Left ventricle myocardium inferior (tissue), 1 donor: ENCODE data around the gene OR3A2. TPM values are rescaled to one million over a fixed set of nuclear protein-coding genes. Genes with fewer than 3 reads are reported as not detected.
A peak's percentile ranks its signal among the peaks of the same experiment; 100 is the strongest.
"Not testable (repeated sequence)": the region's sequence is repeated elsewhere in the genome, so short reads cannot be mapped to it uniquely, and the experiment has no call there.

Source experiments
- DNase-seq: peaks from one replicate; pipeline ENCODE4 v3.0.0-alpha.2; 2020
- H3K27ac ChIP-seq: fragments of 200-600 bp; replicated peaks from 2 replicates; pipeline ENCODE4 v1.8.0; 2021
- H3K27me3 ChIP-seq: fragments of 200-600 bp; 2 replicates; pipeline ENCODE4 v1.8.0; 2021; ENCODE audit warnings: low read depth
- H3K36me3 ChIP-seq: fragments of 200-600 bp; 2 replicates; pipeline ENCODE4 v1.8.0; 2021
- H3K4me1 ChIP-seq: fragments of 200-600 bp; 2 replicates; pipeline ENCODE4 v1.8.0; 2021
- H3K4me3 ChIP-seq: fragments of 200-600 bp; 2 replicates; pipeline ENCODE4 v1.8.0; 2021; ENCODE audit warnings: mild to moderate bottlenecking, moderate library complexity
- H3K9me3 ChIP-seq: fragments of 200-600 bp; replicated peaks from 2 replicates; pipeline ENCODE4 v1.8.0; 2021
- CTCF ChIP-seq: fragments of 200-600 bp; IDR thresholded peaks from 2 replicates; pipeline ENCODE4 v1.8.0; 2021; ENCODE audit warnings: antibody characterized with exemption, mild to moderate bottlenecking, borderline replicate concordance
- intact Hi-C: fragments of 100-400 bp; cut with micrococcal nuclease; formaldehyde crosslinking; loops from one replicate; pipeline ENCODE4 v1.11.0; 2022
- total RNA-seq: library from RNA; stranded (reverse); fragmentation: NEBNext Ultra II Directional; extraction: Animal tissue kit (Norgen Biotek cat#: 25700); gene quantifications from one replicate; pipeline ENCODE4 v1.2.1, GENCODE V29; 2021
- donor health status: DM: no; HTN: yes; CAD: no; lungs with severe emphysema.

The OR3A2 gene
- total RNA-seq, 1 donor from 2014 or later, result 0.11 TPM

GRCh38 chr17:3381957-3382356, 4.2 kb downstream of the OR3A2 start:
- no peaks in the 10 kb centered on the region for H3K4me1 ChIP-seq
- no peaks in the 10 kb centered on the region for H3K9me3 ChIP-seq
- no peak overlapping the region for H3K4me3 ChIP-seq
- no peaks in the 10 kb centered on the region for H3K36me3 ChIP-seq
- DNase-seq, result no peak
- peaks cover 97% of the 10 kb centered on the region for H3K27me3 ChIP-seq
- TF ChIP-seq CTCF, result no peak
- intact Hi-C loops, result no loop called here
- no peak overlapping the region for H3K27ac ChIP-seq

- no peaks in the 10 kb centered on the region for H3K4me1 ChIP-seq
- peaks cover 71% of the 10 kb centered on the region for H3K27me3 ChIP-seq
- H3K36me3 ChIP-seq, result no peaks in the 10 kb centered on the region
- no peak overlapping the region for H3K4me3 ChIP-seq
- peaks cover 16% of the 10 kb centered on the region for H3K9me3 ChIP-seq
- no peak for TF ChIP-seq CTCF
- intact Hi-C loops, result no loop called here
- DNase-seq, result no peak
- H3K27ac ChIP-seq, result no peak overlapping the region
These were observed 7.8 kb downstream of the OR3A2 start for GRCh38 chr17:3378321-3378720.

- H3K9me3 ChIP-seq, result peaks cover 43% of the 10 kb centered on the region
- H3K4me1 ChIP-seq, DNase-seq, H3K27me3 ChIP-seq, H3K4me3 ChIP-seq, H3K36me3 ChIP-seq, intact Hi-C loops, H3K27ac ChIP-seq: not testable (repeated sequence)
These were observed 14.9 kb downstream of the OR3A2 start for GRCh38 chr17:3371167-3371566.

- DNase-seq, H3K4me1 ChIP-seq: not testable (repeated sequence)
These were observed 43.3 kb downstream of the OR3A2 start for GRCh38 chr17:3342782-3343181.

GRCh38 chr17:3335876-3336275, 50.2 kb downstream of the OR3A2 start:
- Histone ChIP-seq H3K36me3 (no peaks in the 10 kb centered on the region), H3K9me3 (peaks cover 6% of the 10 kb centered on the region), H3K4me1 (no peaks in the 10 kb centered on the region), H3K4me3 (no peak overlapping the region), H3K27me3 (no peaks in the 10 kb centered on the region), H3K27ac (no peak overlapping the region)
- intact Hi-C loops, result no loop called here
- TF ChIP-seq CTCF, result peak; percentile 37
- DNase-seq, result no peak

More at GRCh38 chr17:3342782-3343181, 43.3 kb downstream of the OR3A2 start:
- H3K36me3 ChIP-seq, H3K4me3 ChIP-seq, intact Hi-C loops, H3K27ac ChIP-seq: not testable (repeated sequence)
- H3K9me3 ChIP-seq, result peaks cover 20% of the 10 kb centered on the region
- H3K27me3 ChIP-seq, result peaks cover 32% of the 10 kb centered on the region

GRCh38 chr17:3318336-3318735, 67.8 kb downstream of the OR3A2 start:
- H3K27me3 ChIP-seq, result peaks cover under 1% of the 10 kb centered on the region
- no peak for TF ChIP-seq CTCF
- intact Hi-C loops, result no loop called here
- no peaks in the 10 kb centered on the region for H3K9me3 ChIP-seq
- H3K36me3 ChIP-seq, result no peaks in the 10 kb centered on the region
- DNase-seq, result no peak
- no peak overlapping the region for H3K4me3 ChIP-seq
- no peak overlapping the region for H3K27ac ChIP-seq
- H3K4me1 ChIP-seq, result no peaks in the 10 kb centered on the region

- no peaks in the 10 kb centered on the region for H3K36me3 ChIP-seq
- TF ChIP-seq CTCF, result no peak
- no peak overlapping the region for H3K27ac ChIP-seq
- H3K4me1 ChIP-seq, result no peaks in the 10 kb centered on the region
- H3K27me3 ChIP-seq, result peaks cover 14% of the 10 kb centered on the region
- DNase-seq, result no peak
- intact Hi-C loops, result no loop called here
- H3K9me3 ChIP-seq, result no peaks in the 10 kb centered on the region
- no peak overlapping the region for H3K4me3 ChIP-seq
These were observed 69.3 kb downstream of the OR3A2 start for GRCh38 chr17:3316836-3317235.
